ENCODE data around the gene OR2AG1. TPM values are rescaled to one million over a fixed set of nuclear protein-coding genes. Genes with fewer than 3 reads are reported as not detected.

OR2AG1 gene
- polyA plus RNA-seq, 3 donors: not detected

GRCh38 chr11:6824136-6824823 is 41.5 kb downstream of the OR2AG1 start:
- H4K20me1 ChIP-seq (ENCODE audit: insufficient read depth, low read length): no peaks in the 10 kb centered on the region
- Mint-ChIP-seq H3K9me3 (peaks cover 0 to 3% (median 0%) of the 10 kb centered on the region in 7 donors), H3K4me1 (no peaks in the 10 kb centered on the region), H3K27ac (no peak overlapping the region), H3K27me3 (ENCODE audit: low read depth in 3 of 3) (peaks cover 2 to 7% (median 2%) of the 10 kb centered on the region in 3 donors), H3K4me3 (no peak overlapping the region), H3K36me3 (no peaks in the 10 kb centered on the region)
- intact Hi-C loops (cut with micrococcal nuclease): no loop called here
- 88% methylated on average over 2 of the region's 5 CpGs for WGBS (ENCODE audit: insufficient coverage)
- H3K9ac ChIP-seq (ENCODE audit: insufficient read depth, low read length, poor library complexity, severe bottlenecking): no peak overlapping the region
- no peak overlapping the region for H3K4me2 ChIP-seq (replicated peaks; ENCODE audit: extremely low read depth, low read length, poor library complexity, severe bottlenecking)
- no peak overlapping the region for H2AFZ ChIP-seq (ENCODE audit: insufficient read depth, low read depth, low read length, poor library complexity, severe bottlenecking)
- DNase-seq: no peak
- H3K36me3 ChIP-seq (replicated peaks in 1 of 2; ENCODE audit: control insufficient read depth in 1 of 2, insufficient read depth in 2 of 2, low read length in 2 of 2): no peaks in the 10 kb centered on the region
- no peak overlapping the region for H3K4me3 ChIP-seq (replicated peaks in 1 of 3; ENCODE audit: low read depth in 2 of 3, low read length in 3 of 3)
- H3K79me2 ChIP-seq (ENCODE audit: insufficient read depth, low read length): no peaks in the 10 kb centered on the region
- no peaks in the 10 kb centered on the region for H3K4me1 ChIP-seq (ENCODE audit: control insufficient read depth in 1 of 2, insufficient read depth in 2 of 2, low read length in 2 of 2)
- H3K27me3 ChIP-seq (ENCODE audit: control insufficient read depth in 2 of 2, insufficient read depth in 2 of 2, low read length in 2 of 2): no peaks in the 10 kb centered on the region
- H3K9me3 ChIP-seq (replicated peaks in 1 of 2; ENCODE audit: control insufficient read depth in 1 of 2, insufficient read depth in 1 of 2, low read length in 2 of 2): no peaks in the 10 kb centered on the region
- H3K27ac ChIP-seq (ENCODE audit: low read depth in 1 of 2, low read length in 2 of 2): no peak overlapping the region
- no peak for TF ChIP-seq CTCF (IDR thresholded peaks at IDR 0.05)

- peaks cover 0 to 2% (median 0%) of the 10 kb centered on the region in 7 donors for H3K9me3 Mint-ChIP-seq
- Histone ChIP-seq H2AFZ (ENCODE audit: insufficient read depth, low read depth, low read length, poor library complexity, severe bottlenecking) (no peak overlapping the region), H3K4me2 (replicated peaks; ENCODE audit: extremely low read depth, low read length, poor library complexity, severe bottlenecking) (no peak overlapping the region), H3K9me3 (replicated peaks in 1 of 2; ENCODE audit: control insufficient read depth in 1 of 2, insufficient read depth in 1 of 2, low read length in 2 of 2) (no peaks in the 10 kb centered on the region), H3K27me3 (ENCODE audit: control insufficient read depth in 2 of 2, insufficient read depth in 2 of 2, low read length in 2 of 2) (no peaks in the 10 kb centered on the region), H3K27ac (ENCODE audit: low read depth in 1 of 2, low read length in 2 of 2) (no peak overlapping the region), H4K20me1 (ENCODE audit: insufficient read depth, low read length) (no peaks in the 10 kb centered on the region), H3K79me2 (ENCODE audit: insufficient read depth, low read length) (no peaks in the 10 kb centered on the region), H3K9ac (ENCODE audit: insufficient read depth, low read length, poor library complexity, severe bottlenecking) (no peak overlapping the region), H3K4me1 (ENCODE audit: control insufficient read depth in 1 of 2, insufficient read depth in 2 of 2, low read length in 2 of 2) (no peaks in the 10 kb centered on the region), H3K36me3 (replicated peaks in 1 of 2; ENCODE audit: control insufficient read depth in 1 of 2, insufficient read depth in 2 of 2, low read length in 2 of 2) (no peaks in the 10 kb centered on the region), H3K4me3 (replicated peaks in 1 of 3; ENCODE audit: low read depth in 2 of 3, low read length in 3 of 3) (no peak overlapping the region)
- TF ChIP-seq CTCF (IDR thresholded peaks at IDR 0.05): no peak
- no peak overlapping the region for H3K27ac Mint-ChIP-seq
- no peak for DNase-seq
- 95% methylated on average over 6 of the region's 7 CpGs for WGBS (ENCODE audit: insufficient coverage)
- H3K4me3 Mint-ChIP-seq: no peak overlapping the region
- peaks cover 2 to 7% (median 3%) of the 10 kb centered on the region in 3 donors for H3K27me3 Mint-ChIP-seq (ENCODE audit: low read depth in 3 of 3)
- H3K4me1 Mint-ChIP-seq: no peaks in the 10 kb centered on the region
- no peaks in the 10 kb centered on the region for H3K36me3 Mint-ChIP-seq
- intact Hi-C loops (cut with micrococcal nuclease): no loop called here
Observed at GRCh38 chr11:6825231-6825744, 42.5 kb downstream of the OR2AG1 start.
